GM23248 (cell line): ENCODE measurements around the gene TM9SF3. TPM values are rescaled to one million over a fixed set of nuclear protein-coding genes. Genes with fewer than 3 reads are reported as not detected.

ENCODE experiments used
- DNase-seq: peaks from one replicate; pipeline ENCODE4 v3.0.0-alpha.2; 2015
- H2AFZ ChIP-seq: fragments of 200-600 bp; sonication (generic); 2 replicates; pipeline ENCODE4 v1.6.1; 2016; ENCODE audit warnings: antibody characterized with exemption
- H3F3A ChIP-seq: fragments of 200-600 bp; sonication (generic); 2 replicates; pipeline ENCODE4 v1.6.1; 2016; ENCODE audit warnings: mild to moderate bottlenecking, antibody characterized with exemption, mixed run types; ENCODE audit not compliant: insufficient read depth
- H3K27ac ChIP-seq: fragments of 200-600 bp; sonication (generic); 2 replicates; pipeline ENCODE4 v1.5.1; 2016; ENCODE audit warnings: mild to moderate bottlenecking
- H3K27me3 ChIP-seq: fragments of 200-600 bp; sonication (generic); replicated peaks from 2 replicates; pipeline ENCODE4 v1.6.1; 2016; ENCODE audit warnings: mild to moderate bottlenecking; ENCODE audit not compliant: insufficient read depth
- H3K36me3 ChIP-seq: fragments of 200-600 bp; sonication (generic); 2 replicates; pipeline ENCODE4 v1.6.1; 2016; ENCODE audit warnings: low read depth, mild to moderate bottlenecking
- H3K4me1 ChIP-seq: fragments of 200-600 bp; sonication (generic); 2 replicates; pipeline ENCODE4 v1.6.1; 2016; ENCODE audit warnings: mild to moderate bottlenecking; ENCODE audit not compliant: insufficient read depth
- H3K4me2 ChIP-seq: fragments of 200-600 bp; sonication (generic); one replicate; pipeline ENCODE4 v1.6.1; 2016; ENCODE audit warnings: mild to moderate bottlenecking; ENCODE audit not compliant: unreplicated experiment
- H3K4me3 ChIP-seq: fragments of 200-600 bp; sonication (generic); 2 replicates; pipeline ENCODE4 v1.5.1; 2016; ENCODE audit warnings: mild to moderate bottlenecking
- H3K79me2 ChIP-seq: fragments of 200-600 bp; sonication (generic); 2 replicates; pipeline ENCODE4 v1.6.1; 2016; ENCODE audit warnings: mild to moderate bottlenecking; ENCODE audit not compliant: insufficient read depth
- H3K9ac ChIP-seq: fragments of 200-600 bp; sonication (generic); 2 replicates; pipeline ENCODE4 v1.6.1; 2016; ENCODE audit warnings: mild to moderate bottlenecking
- H3K9me2 ChIP-seq: fragments of 200-600 bp; sonication (generic); 2 replicates; pipeline ENCODE4 v1.6.1; 2016; ENCODE audit warnings: mixed run types, mild to moderate bottlenecking, moderate library complexity; ENCODE audit not compliant: insufficient read depth
- H3K9me3 ChIP-seq: fragments of 200-600 bp; sonication (generic); one replicate; pipeline ENCODE4 v1.6.1; 2017; ENCODE audit warnings: low read depth
- H4K20me1 ChIP-seq: fragments of 200-600 bp; sonication (generic); 2 replicates; pipeline ENCODE4 v1.6.0; 2016; ENCODE audit not compliant: insufficient read depth
- EZH2 ChIP-seq: fragments of 200-600 bp; sonication (generic); IDR thresholded peaks from 2 replicates; pipeline ENCODE4 v1.6.1; 2018; ENCODE audit warnings: antibody characterized with exemption, mild to moderate bottlenecking; ENCODE audit not compliant: insufficient read depth, poor library complexity, severe bottlenecking
- EZH2phosphoT487 ChIP-seq: fragments of 200-600 bp; sonication (generic); IDR thresholded peaks from 2 replicates; pipeline ENCODE4 v1.6.1; 2018; ENCODE audit warnings: antibody characterized with exemption, moderate library complexity, mild to moderate bottlenecking, low read depth; ENCODE audit not compliant: insufficient read depth
- WGBS, 2 experiments: methylation state at CpG; one replicate each; pipeline ENCODE4 v1.1.6; 2015 to 2017; ENCODE audit warnings: low lambda C conversion rate in 2 of 2, low coverage in 1 of 2; ENCODE audit errors: missing lambda C conversion rate in 2 of 2; 5-methylcytosine and 5-hydroxymethylcytosine counted together
- in situ Hi-C: fragments of 300-500 bp; cut with MboI; formaldehyde crosslinking; loops from 2 replicates; pipeline ENCODE4 v1.15.0; 2020
- polyA plus RNA-seq: library from polyadenylated mRNA; unstranded; fragments of >200 nt; fragmentation: Nextera tagmentation; extraction: Ambion mirVana; gene quantifications from 2 replicates; pipeline ENCODE4 v1.2.1, GENCODE V29; 2016
- total RNA-seq: library from RNA; depleted of rRNA; stranded (reverse); fragments of >200 nt; shearing (Covaris generic); gene quantifications from 2 replicates; pipeline ENCODE4 v1.2.3, GENCODE V29; 2014

TM9SF3 gene
- total and polyA plus RNA-seq, 2 experiments from 2014 or later: 130 to 175 TPM

DNA sequence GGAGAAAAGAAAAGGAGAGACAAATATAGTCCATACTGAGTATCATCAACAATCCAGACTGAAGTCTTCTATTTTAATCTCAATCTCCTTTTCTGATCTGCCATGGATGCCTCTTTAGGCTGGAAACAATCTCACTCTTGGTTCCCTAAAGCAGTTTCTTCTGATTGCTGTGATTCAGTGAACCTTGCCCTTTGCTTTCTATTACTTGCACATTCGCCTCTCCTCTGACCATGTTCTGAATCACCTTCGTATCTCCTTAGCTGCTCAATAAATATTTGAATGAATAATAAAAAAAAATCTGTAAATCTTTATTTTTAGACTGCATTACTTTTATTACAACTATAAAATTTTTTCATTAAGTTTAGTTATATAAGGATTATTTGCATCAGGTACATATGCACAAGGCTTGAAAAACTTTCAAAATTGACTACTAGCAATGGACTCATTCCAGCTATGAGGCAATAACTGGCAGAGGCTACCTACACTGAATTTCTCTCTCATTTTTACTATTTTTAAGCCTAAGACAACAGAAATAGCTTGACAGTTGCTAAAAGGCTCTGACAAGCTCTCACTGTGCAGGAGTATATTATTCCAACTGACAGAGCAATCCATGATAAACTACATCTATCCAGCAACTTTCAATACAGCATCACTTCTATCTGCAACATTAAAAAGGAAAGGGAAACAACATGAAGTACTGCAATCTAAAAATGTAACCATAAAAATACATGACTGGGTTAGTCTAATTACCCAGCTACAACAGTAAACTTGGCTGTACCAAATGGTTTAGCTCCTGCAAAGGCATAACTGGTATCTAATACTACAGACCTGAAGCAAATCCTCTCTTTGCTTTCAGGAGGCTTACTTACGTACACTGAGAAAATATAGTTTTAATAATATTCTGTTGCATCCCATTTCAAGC, 25.6 kb downstream of the TM9SF3 start:
- Histone ChIP-seq H3K79me2 (peaks cover 95% of the 10 kb centered on the region), H3K27ac (peak overlapping the region; percentile 41), H4K20me1 (peaks cover 26% of the 10 kb centered on the region), H3K4me1 (peaks cover 27% of the 10 kb centered on the region), H3K36me3 (peaks cover 50% of the 10 kb centered on the region), H3F3A (peaks cover 47% of the 10 kb centered on the region), H3K9me3 (no peaks in the 10 kb centered on the region), H3K9me2 (no peaks in the 10 kb centered on the region), H3K4me3 (no peak overlapping the region), H3K4me2 (no peak overlapping the region), H3K27me3 (no peaks in the 10 kb centered on the region), H2AFZ (no peak overlapping the region), H3K9ac (no peak overlapping the region)
- in situ Hi-C loops: no loop called here
- no peak for TF ChIP-seq EZH2phosphoT487
- TF ChIP-seq EZH2: no peak
- DNase-seq: peak; percentile 62
- 72 to 74% methylated on average over 3 of the region's 3 CpGs for WGBS, 2 experiments

DNA sequence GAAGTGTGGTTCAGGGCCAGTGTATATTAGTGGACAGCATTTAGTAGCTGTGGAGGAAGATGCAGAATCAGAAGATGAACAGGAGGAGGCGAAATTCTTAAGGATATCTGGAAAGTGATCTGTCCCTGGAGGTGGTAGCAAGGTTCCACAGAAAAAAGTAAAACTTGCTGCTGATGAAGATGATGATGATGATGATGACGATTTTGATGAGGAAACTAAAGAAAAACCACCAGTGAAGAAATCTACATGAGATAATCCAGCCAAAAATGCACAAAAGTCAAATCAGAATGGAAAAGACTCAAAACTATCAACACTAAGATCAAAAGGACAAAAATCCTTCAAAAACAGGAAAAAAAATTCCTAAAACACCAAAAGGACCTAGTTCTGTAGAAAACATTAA, 26.3 kb downstream of the TM9SF3 start:
- Histone ChIP-seq H3K4me2 (no peak overlapping the region), H3K36me3 (peaks cover 52% of the 10 kb centered on the region), H3F3A (peaks cover 40% of the 10 kb centered on the region), H3K9me2 (no peaks in the 10 kb centered on the region), H3K9me3 (no peaks in the 10 kb centered on the region), H3K79me2 (peaks cover 95% of the 10 kb centered on the region), H4K20me1 (peaks cover 19% of the 10 kb centered on the region), H3K4me3 (no peak overlapping the region), H3K27ac (peak overlapping the region; percentile 41; the same call in 1 of the 2 replicates), H2AFZ (no peak overlapping the region), H3K9ac (no peak overlapping the region), H3K27me3 (no peaks in the 10 kb centered on the region), H3K4me1 (peaks cover 20% of the 10 kb centered on the region)
- in situ Hi-C loops: no loop called here
- WGBS, 2 experiments: 97 to 100% methylated on average over 2 of the region's 2 CpGs
- TF ChIP-seq EZH2 (no peak), EZH2phosphoT487 (no peak)
- DNase-seq: no peak

DNA sequence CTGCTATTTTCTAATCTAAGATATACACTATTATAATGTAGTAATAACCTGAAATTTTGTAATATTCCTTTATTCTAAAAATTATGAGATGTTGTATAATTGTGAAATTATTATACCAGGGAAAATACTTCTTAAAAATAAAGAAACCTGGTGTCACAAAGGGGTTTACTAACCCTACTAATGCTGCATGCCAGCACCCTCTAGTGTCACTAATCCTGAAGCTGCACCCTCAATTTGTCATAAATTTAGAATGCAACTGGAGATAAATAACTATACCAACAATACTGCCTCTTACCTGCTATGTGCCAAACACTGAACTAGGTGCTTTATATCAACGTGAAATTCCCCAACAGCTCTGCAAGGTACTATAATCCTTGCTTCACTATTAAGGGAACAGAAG, 30.8 kb downstream of the TM9SF3 start:
- no peak for TF ChIP-seq EZH2phosphoT487
- TF ChIP-seq EZH2: no peak
- peaks cover 91% of the 10 kb centered on the region for H3K79me2 ChIP-seq
- peaks cover 60% of the 10 kb centered on the region for H3K36me3 ChIP-seq

DNA sequence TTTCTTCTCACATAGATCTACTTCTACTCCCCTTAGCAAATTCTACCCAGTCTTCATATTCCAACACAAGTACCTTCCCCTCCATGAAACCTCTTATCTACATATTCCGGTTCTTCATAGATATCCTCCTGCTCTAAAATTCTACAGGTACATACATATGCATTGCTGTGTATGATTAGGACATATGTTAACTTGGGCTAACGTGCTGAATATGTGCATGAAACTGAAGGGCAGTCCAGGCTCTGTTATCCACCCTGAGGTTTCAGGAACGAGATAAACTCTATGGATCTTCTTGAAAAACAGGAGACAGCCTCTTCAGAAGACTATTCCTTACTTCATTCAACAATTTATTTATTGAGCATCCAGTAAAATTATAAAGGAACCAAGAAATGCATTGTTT, 31.5 kb downstream of the TM9SF3 start:
- H3F3A ChIP-seq: peaks cover 15% of the 10 kb centered on the region; the same call in 1 of the 2 replicates
- peaks cover 63% of the 10 kb centered on the region for H3K36me3 ChIP-seq
- TF ChIP-seq EZH2phosphoT487: no peak
- no peak for TF ChIP-seq EZH2
- H4K20me1 ChIP-seq: no peaks in the 10 kb centered on the region
- no peak overlapping the region for H3K4me3 ChIP-seq
- no peaks in the 10 kb centered on the region for H3K27me3 ChIP-seq
- no peak overlapping the region for H3K9ac ChIP-seq
- no peak for DNase-seq
- no peak overlapping the region for H2AFZ ChIP-seq
- WGBS, 2 experiments: 81 to 87% methylated on average over 3 of the region's 3 CpGs
- H3K9me2 ChIP-seq: no peaks in the 10 kb centered on the region
- H3K4me1 ChIP-seq: no peaks in the 10 kb centered on the region
- H3K27ac ChIP-seq: no peak overlapping the region
- H3K79me2 ChIP-seq: peaks cover 94% of the 10 kb centered on the region
- H3K9me3 ChIP-seq: no peaks in the 10 kb centered on the region
- in situ Hi-C loops: no loop called here
- no peak overlapping the region for H3K4me2 ChIP-seq

More for the DNA sequence above, 30.8 kb downstream of the TM9SF3 start:
- no peaks in the 10 kb centered on the region for H4K20me1 ChIP-seq
- peaks cover 21% of the 10 kb centered on the region; the same call in 1 of the 2 replicates for H3F3A ChIP-seq
- no peak overlapping the region for H3K4me2 ChIP-seq
- no peaks in the 10 kb centered on the region for H3K9me2 ChIP-seq
- H3K9ac ChIP-seq: no peak overlapping the region
- in situ Hi-C loops: no loop called here
- H3K27ac ChIP-seq: no peak overlapping the region
- H3K4me3 ChIP-seq: no peak overlapping the region
- WGBS, 2 experiments: 86 to 97% methylated on average over 1 of the region's 1 CpG
- H3K27me3 ChIP-seq: no peaks in the 10 kb centered on the region
- peaks cover 6% of the 10 kb centered on the region; the same call in 1 of the 2 replicates for H3K4me1 ChIP-seq
- peak; percentile 43 for DNase-seq
- H3K9me3 ChIP-seq: no peaks in the 10 kb centered on the region
- no peak overlapping the region for H2AFZ ChIP-seq
